ENCODE results near the gene WNT16. TPM values are rescaled to one million over a fixed set of nuclear protein-coding genes. Genes with fewer than 3 reads are reported as not detected.

The WNT16 gene
- total RNA-seq, 2 donors from 2014 or later = 0.11 TPM; not detected in 1

DNA sequence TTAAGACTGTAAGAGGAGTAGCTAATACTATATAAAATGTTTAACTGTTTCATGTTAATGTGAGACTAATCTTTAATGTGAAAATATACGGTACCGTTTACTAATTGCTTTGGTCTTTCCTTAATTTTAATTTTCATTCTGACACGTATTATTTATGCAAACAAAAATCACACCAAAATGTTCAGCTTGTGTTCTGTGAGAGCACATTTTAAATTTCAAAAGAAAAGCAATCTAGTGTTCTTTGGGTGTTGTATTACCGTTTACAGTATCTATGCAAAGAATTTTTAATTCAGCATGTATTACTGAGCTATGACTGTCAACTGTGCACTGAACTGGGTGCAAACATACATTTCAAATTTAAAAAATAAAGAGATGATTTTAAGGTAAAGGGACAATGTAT is 2.2 kb downstream of the WNT16 start:
- H3K4me1 ChIP-seq = peaks cover 13% of the 10 kb centered on the region
- TF ChIP-seq CTCF (IDR thresholded peaks at IDR 0.05) = no peak

GRCh38 chr7:121331574-121331973 is 2.8 kb downstream of the WNT16 start:
- no peak overlapping the region for H3K4me3 ChIP-seq
- H3K27ac ChIP-seq = no peak overlapping the region
- H3K27me3 ChIP-seq = peaks cover 48% of the 10 kb centered on the region
- no peak overlapping the region for H3K9ac ChIP-seq (ENCODE audit: low read depth in 2 of 2, low read length in 2 of 2)
- intact Hi-C loops (cut with DNase I) = loop anchor here (10.0 kb wide), 1 partner anchor 207 kb away; no protein-coding TSS in a partner anchor
- peaks cover 13% of the 10 kb centered on the region for H3K4me1 ChIP-seq
- H3K36me3 ChIP-seq = no peaks in the 10 kb centered on the region
- no peak for TF ChIP-seq CTCF (IDR thresholded peaks at IDR 0.05)
- DNase-seq = no peak
- no peaks in the 10 kb centered on the region for H3K9me3 ChIP-seq

More for the DNA sequence above, 2.2 kb downstream of the WNT16 start:
- no peak overlapping the region for H3K27ac ChIP-seq
- H3K9me3 ChIP-seq = no peaks in the 10 kb centered on the region
- no peaks in the 10 kb centered on the region for H3K36me3 ChIP-seq
- intact Hi-C loops (cut with DNase I) = loop anchor here (10.0 kb wide), 1 partner anchor 206 kb away; no protein-coding TSS in a partner anchor
- H3K9ac ChIP-seq (ENCODE audit: low read depth in 2 of 2, low read length in 2 of 2) = no peak overlapping the region
- DNase-seq = no peak
- H3K4me3 ChIP-seq = no peak overlapping the region
- peaks cover 48% of the 10 kb centered on the region for H3K27me3 ChIP-seq

GRCh38 chr7:121334376-121334775 is 5.6 kb downstream of the WNT16 start:
- H3K27me3 ChIP-seq = peaks cover 33% of the 10 kb centered on the region
- H3K4me3 ChIP-seq = no peak overlapping the region
- TF ChIP-seq CTCF (IDR thresholded peaks at IDR 0.05) = no peak
- no peaks in the 10 kb centered on the region for H3K9me3 ChIP-seq
- DNase-seq = no peak
- H3K4me1 ChIP-seq = peaks cover 11% of the 10 kb centered on the region
- H3K27ac ChIP-seq = no peak overlapping the region
- intact Hi-C loops (cut with DNase I) = loop anchor here (10.0 kb wide), 1 partner anchor 210 kb away; no protein-coding TSS in a partner anchor
- no peaks in the 10 kb centered on the region for H3K36me3 ChIP-seq
- H3K9ac ChIP-seq (ENCODE audit: low read depth in 2 of 2, low read length in 2 of 2) = no peak overlapping the region

GRCh38 chr7:121334875-121335648 is 6.3 kb downstream of the WNT16 start:
- Histone ChIP-seq H3K4me1 (peaks cover 4% of the 10 kb centered on the region), H3K36me3 (no peaks in the 10 kb centered on the region), H3K4me3 (no peak overlapping the region), H3K9ac (ENCODE audit: low read depth in 2 of 2, low read length in 2 of 2) (no peak overlapping the region), H3K27ac (no peak overlapping the region), H3K27me3 (peaks cover 26% of the 10 kb centered on the region), H3K9me3 (no peaks in the 10 kb centered on the region)
- intact Hi-C loops (cut with DNase I) = loop anchor here (10.0 kb wide), 1 partner anchor 210 kb away; no protein-coding TSS in a partner anchor
- TF ChIP-seq CTCF (IDR thresholded peaks at IDR 0.05) = no peak
- DNase-seq = no peak

- Histone ChIP-seq H3K27me3 (peaks cover 11% of the 10 kb centered on the region), H3K4me3 (no peak overlapping the region), H3K4me1 (no peaks in the 10 kb centered on the region), H3K36me3 (no peaks in the 10 kb centered on the region), H3K9ac (ENCODE audit: low read depth in 2 of 2, low read length in 2 of 2) (no peak overlapping the region), H3K9me3 (no peaks in the 10 kb centered on the region), H3K27ac (no peak overlapping the region)
- DNase-seq = no peak
- intact Hi-C loops (cut with DNase I) = loop anchor here (10.0 kb wide), 1 partner anchor 212 kb away; no protein-coding TSS in a partner anchor
- no peak for TF ChIP-seq CTCF (IDR thresholded peaks at IDR 0.05)
These were observed 7.8 kb downstream of the WNT16 start for GRCh38 chr7:121336579-121336978.
